Mammary epithelial cell (primary cell): ENCODE results near the gene TTLL8.

Experiments used
- CTCF ChIP-seq, 2 donors: IDR thresholded peaks in 1 of 2; conservative IDR thresholded peaks in 1 of 2; 2 replicates each; pipeline ENCODE4 v1.5.1; 2011 to 2012; ENCODE audit warnings: inconsistent platforms in 2 of 2, low read length in 2 of 2, mild to moderate bottlenecking in 2 of 2, control low read depth in 1 of 2, low read depth in 1 of 2; ENCODE audit not compliant: insufficient read depth in 1 of 2; ENCODE audit errors: extremely low read depth in 1 of 2
- EZH2 ChIP-seq: IDR thresholded peaks from 2 replicates; pipeline ENCODE4 v1.6.1; 2012; ENCODE audit warnings: low read length, inconsistent platforms, borderline replicate concordance

GRCh38 chr22:49971232-49972162 lies 86.6 kb downstream of the TTLL8 start:
- TF ChIP-seq EZH2 = no peak
- no peak for TF ChIP-seq CTCF (conservative IDR thresholded peaks at IDR 0.05 in 1 of 2, IDR thresholded peaks at IDR 0.05 in 1 of 2; ENCODE audit: extremely low read depth in 1 of 2, insufficient read depth in 1 of 2, low read depth in 1 of 2, low read length in 2 of 2)
